HEK293 (cell line): Measurements from ENCODE around the gene CLEC18B.

Experiments used
- CTCF ChIA-PET: fragments of 350-600 bp; formaldehyde crosslinking; extraction: SDS; loops from one replicate; lab custom pipeline; 2021; ENCODE audit warnings: antibody characterized with exemption; lab: Yijun Ruan, JAX
- POLR2A ChIA-PET: fragments of 300-600 bp; formaldehyde crosslinking; extraction: SDS; loops from one replicate; lab custom pipeline; 2020; ENCODE audit warnings: antibody characterized with exemption, inconsistent platforms; lab: Yijun Ruan, JAX
- H3K27ac ChIP-seq: fragments of 200-500 bp; sonication (Bioruptor generic); 2 replicates; pipeline ENCODE4 v1.5.1; 2014; ENCODE audit warnings: low read depth, low read length, control low read depth, inconsistent platforms; ENCODE audit errors: extremely low read depth
- H3K36me3 ChIP-seq, 2 experiments: fragments of 200-500 bp in 1 of 2; sonication (Bioruptor generic) in 1 of 2; 1 replicate in 1 of 2; 2 replicates in 1 of 2; pipeline ENCODE4 v1.5.1; 2014 to 2017; ENCODE audit warnings: inconsistent platforms in 2 of 2, low read length in 2 of 2; ENCODE audit not compliant: control insufficient read depth in 2 of 2, insufficient read depth in 1 of 2
- H3K4me1 ChIP-seq: fragments of 200-500 bp; sonication (Bioruptor generic); 2 replicates; pipeline ENCODE4 v1.5.1; 2014; ENCODE audit warnings: mild to moderate bottlenecking, low read length, inconsistent platforms; ENCODE audit not compliant: control insufficient read depth, insufficient read depth
- H3K4me3 ChIP-seq: 2 replicates; pipeline ENCODE4 v1.5.1; 2011; ENCODE audit warnings: low read depth, mild to moderate bottlenecking, control low read depth, low read length, moderate library complexity
- H3K9me3 ChIP-seq: fragments of 200-500 bp; sonication (Bioruptor generic); 2 replicates; pipeline ENCODE4 v1.5.1; 2014; ENCODE audit warnings: low read depth, low read length, inconsistent platforms; ENCODE audit not compliant: control insufficient read depth, insufficient read depth
- AEBP2 ChIP-seq: fragments of 450-650 bp; formaldehyde crosslinking; IDR thresholded peaks from 2 replicates; pipeline ENCODE4 v1.5.1; 2016; ENCODE audit warnings: missing biosample characterization, missing genetic modification characterization, borderline replicate concordance
- BCL11A ChIP-seq: fragments of 450-650 bp; formaldehyde crosslinking; IDR thresholded peaks from 2 replicates; pipeline ENCODE4 v1.5.1; 2016; ENCODE audit warnings: low read depth, missing biosample characterization, missing genetic modification characterization
- GFI1B ChIP-seq: fragments of 450-650 bp; formaldehyde crosslinking; IDR thresholded peaks from 2 replicates; pipeline ENCODE4 v1.5.1; 2016; ENCODE audit warnings: missing biosample characterization, missing genetic modification characterization
- KLF17 ChIP-seq: fragments of 450-650 bp; formaldehyde crosslinking; IDR thresholded peaks from 2 replicates; pipeline ENCODE4 v1.5.1; 2016; ENCODE audit warnings: missing biosample characterization, missing genetic modification characterization
- RBAK ChIP-seq: fragments of 450-650 bp; formaldehyde crosslinking; IDR thresholded peaks from 2 replicates; pipeline ENCODE4 v1.5.1; 2016; ENCODE audit warnings: missing biosample characterization, missing genetic modification characterization
- SETDB1 ChIP-seq: IDR thresholded peaks from one replicate; pipeline ENCODE4 v1.6.1; 2017; ENCODE audit warnings: mild to moderate bottlenecking, low read length, moderate library complexity, mixed read lengths; ENCODE audit not compliant: insufficient read length
- TRIM28 ChIP-seq: IDR thresholded peaks from 2 replicates; pipeline ENCODE4 v1.6.1; 2011; ENCODE audit warnings: low read length, control low read depth, borderline replicate concordance
- ZBTB44 ChIP-seq: fragments of 450-650 bp; IDR thresholded peaks from 2 replicates; pipeline ENCODE4 v1.5.1; 2018; ENCODE audit warnings: missing biosample characterization, mild to moderate bottlenecking, missing genetic modification characterization
- ZBTB6 ChIP-seq: fragments of 450-650 bp; formaldehyde crosslinking; IDR thresholded peaks from 2 replicates; pipeline ENCODE4 v1.5.1; 2017; ENCODE audit warnings: missing biosample characterization, missing genetic modification characterization
- ZFP3 ChIP-seq: fragments of 450-650 bp; formaldehyde crosslinking; IDR thresholded peaks from 2 replicates; pipeline ENCODE4 v1.5.1; 2016; ENCODE audit warnings: low read depth, missing biosample characterization, missing genetic modification characterization
- ZNF148 ChIP-seq: fragments of 450-650 bp; formaldehyde crosslinking; IDR thresholded peaks from 2 replicates; pipeline ENCODE4 v1.5.0; 2017; ENCODE audit warnings: missing biosample characterization, missing genetic modification characterization, borderline replicate concordance
- ZNF16 ChIP-seq: fragments of 450-650 bp; formaldehyde crosslinking; IDR thresholded peaks from 2 replicates; pipeline ENCODE4 v1.5.1; 2016; ENCODE audit warnings: low read depth, missing biosample characterization, missing genetic modification characterization
- ZNF19 ChIP-seq: fragments of 450-650 bp; formaldehyde crosslinking; IDR thresholded peaks from 2 replicates; pipeline ENCODE4; 2016; ENCODE audit warnings: missing biosample characterization, missing genetic modification characterization, low read depth
- ZNF202 ChIP-seq: fragments of 450-650 bp; formaldehyde crosslinking; IDR thresholded peaks from 2 replicates; pipeline ENCODE4 v1.5.1; 2016; ENCODE audit warnings: missing biosample characterization, missing genetic modification characterization, borderline replicate concordance
- ZNF23 ChIP-seq: fragments of 450-650 bp; formaldehyde crosslinking; IDR thresholded peaks from 2 replicates; pipeline ENCODE4 v1.5.1; 2016; ENCODE audit warnings: missing biosample characterization, missing genetic modification characterization, borderline replicate concordance
- ZNF248 ChIP-seq: fragments of 450-650 bp; formaldehyde crosslinking; IDR thresholded peaks from 2 replicates; pipeline ENCODE4 v1.5.1; 2017; ENCODE audit warnings: missing biosample characterization, missing genetic modification characterization
- ZNF354C ChIP-seq: fragments of 450-650 bp; formaldehyde crosslinking; IDR thresholded peaks from 2 replicates; pipeline ENCODE4 v1.5.1; 2016; ENCODE audit warnings: missing biosample characterization, missing genetic modification characterization, low read depth, borderline replicate concordance
- ZNF391 ChIP-seq: fragments of 450-650 bp; formaldehyde crosslinking; IDR thresholded peaks from 2 replicates; pipeline ENCODE4 v1.5.1; 2016; ENCODE audit warnings: low read depth, missing biosample characterization, missing genetic modification characterization, borderline replicate concordance
- ZNF585B ChIP-seq: fragments of 450-650 bp; formaldehyde crosslinking; IDR thresholded peaks from 2 replicates; pipeline ENCODE4 v1.5.1; 2016; ENCODE audit warnings: missing biosample characterization, missing genetic modification characterization
- ZNF830 ChIP-seq: fragments of 450-650 bp; IDR thresholded peaks from 2 replicates; pipeline ENCODE4 v1.5.0; 2018; ENCODE audit warnings: missing biosample characterization, missing genetic modification characterization, low read depth, mild to moderate bottlenecking, moderate library complexity
- ZXDB ChIP-seq: fragments of 450-650 bp; formaldehyde crosslinking; IDR thresholded peaks from 2 replicates; pipeline ENCODE4 v1.5.1; 2016; ENCODE audit warnings: missing biosample characterization, missing genetic modification characterization

Gene CLEC18B

GRCh38 chr16:74462361-74462760, 41.1 kb upstream of the CLEC18B start (continued):
- no peak for TF ChIP-seq ZXDB
- TF ChIP-seq TRIM28, result no peak
- TF ChIP-seq SETDB1, result no peak
- no peak for TF ChIP-seq ZNF148 (tag by site-specific recombination)
- TF ChIP-seq ZNF354C (tag by site-specific recombination), result no peak
- TF ChIP-seq ZFP3 (tag by site-specific recombination), result no peak
- TF ChIP-seq ZNF16 (tag by site-specific recombination), result no peak
- TF ChIP-seq ZBTB44, result no peak
- TF ChIP-seq GFI1B, result no peak
- TF ChIP-seq ZNF23 (tag by site-specific recombination), result no peak
- TF ChIP-seq ZNF202 (tag by site-specific recombination), result no peak
- TF ChIP-seq ZBTB6 (tag by site-specific recombination), result no peak
- TF ChIP-seq RBAK, result no peak

GRCh38 chr16:74461826-74462225, 40.5 kb upstream of the CLEC18B start:
- ChIA-PET POLR2A (no interaction called here), CTCF (interaction anchor here (0.7 to 1.3 kb wide), 3 partner anchors 12 to 401 kb away, joined by 3 to 4 read pairs (median 3); no protein-coding TSS in a partner anchor)
- no peaks in the 10 kb centered on the region for H3K9me3 ChIP-seq
- peaks cover 28 to 82% of the 10 kb centered on the region in 2 experiments for H3K36me3 ChIP-seq
- H3K27ac ChIP-seq, result no peak overlapping the region
- H3K4me1 ChIP-seq, result no peaks in the 10 kb centered on the region
- no peak for TF ChIP-seq AEBP2 (tag by site-specific recombination)
- no peak for TF ChIP-seq BCL11A (tag by site-specific recombination)
- TF ChIP-seq ZNF248 (tag by site-specific recombination), result no peak
- TF ChIP-seq ZNF830, result no peak
- no peak overlapping the region for H3K4me3 ChIP-seq

GRCh38 chr16:74460542-74460941, 39.3 kb upstream of the CLEC18B start:
- no peak for TF ChIP-seq ZNF19 (tag by site-specific recombination)
- TF ChIP-seq ZNF585B, result no peak
- no peak for TF ChIP-seq ZFP3 (tag by site-specific recombination)
- TF ChIP-seq GFI1B, result no peak
- no peak for TF ChIP-seq ZNF354C (tag by site-specific recombination)
- TF ChIP-seq KLF17 (tag by site-specific recombination), result no peak
- no peak for TF ChIP-seq ZNF391 (tag by site-specific recombination)
- TF ChIP-seq ZNF830, result no peak
- POLR2A ChIA-PET, result interaction anchor here (0.7 kb wide), 1 partner anchor 136 kb away, joined by 4 read pairs; no protein-coding TSS in a partner anchor
- Histone ChIP-seq H3K36me3 (peaks cover 34 to 84% of the 10 kb centered on the region in 2 experiments), H3K4me3 (no peak overlapping the region), H3K4me1 (no peaks in the 10 kb centered on the region), H3K27ac (no peak overlapping the region), H3K9me3 (no peaks in the 10 kb centered on the region)
- CTCF ChIA-PET, result no interaction called here
